NK-92 treated with Interleukin-12 subunit alpha and Interleukin-12 subunit beta, amount 100 ng/mL, for 24 hours (cell line): ENCODE results near the gene EIF6.

ENCODE experiments used
- DNase-seq: peaks from one replicate; lab custom pipeline; 2025; lab: John Stamatoyannopoulos, UW

EIF6 gene

DNA sequence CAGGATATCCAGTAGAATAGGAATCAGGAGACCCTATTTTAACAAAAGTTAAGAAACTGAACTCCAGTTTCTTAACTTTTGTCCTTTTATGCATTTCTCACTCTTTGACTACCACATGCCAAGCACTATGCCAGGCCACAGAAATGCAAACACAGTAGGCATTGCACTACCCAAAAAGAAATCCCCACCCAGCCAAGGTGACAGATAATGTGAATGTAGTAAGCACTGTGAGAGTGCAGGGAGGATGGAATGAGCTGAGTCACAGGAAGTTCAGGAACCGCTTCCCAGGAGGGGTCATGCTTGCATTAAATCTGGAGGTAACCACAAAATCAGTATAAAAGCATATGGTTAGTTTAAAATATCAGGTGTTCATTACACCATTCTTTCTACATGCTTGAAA is 27.7 kb upstream of the EIF6 start:
- DNase-seq, result no peak

DNA sequence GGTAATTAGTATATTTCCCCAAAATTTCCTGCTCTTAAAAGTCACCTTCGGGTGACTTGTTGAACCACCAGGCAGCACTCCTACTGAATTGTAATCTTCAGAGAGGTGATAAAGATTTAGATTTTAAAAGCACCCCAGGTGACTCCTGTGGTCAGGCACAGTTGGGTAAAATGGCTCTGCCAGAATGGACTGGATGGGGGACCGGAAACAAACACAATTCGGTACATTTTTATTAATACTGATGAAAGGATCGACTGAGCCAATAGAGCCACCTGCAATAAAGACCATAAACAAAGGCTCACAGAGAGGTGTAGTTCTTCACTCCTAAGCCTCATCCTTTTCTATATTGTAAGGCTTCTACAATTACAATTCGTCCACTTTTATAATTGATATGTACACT is 27.2 kb upstream of the EIF6 start:
- no peak for DNase-seq

DNA sequence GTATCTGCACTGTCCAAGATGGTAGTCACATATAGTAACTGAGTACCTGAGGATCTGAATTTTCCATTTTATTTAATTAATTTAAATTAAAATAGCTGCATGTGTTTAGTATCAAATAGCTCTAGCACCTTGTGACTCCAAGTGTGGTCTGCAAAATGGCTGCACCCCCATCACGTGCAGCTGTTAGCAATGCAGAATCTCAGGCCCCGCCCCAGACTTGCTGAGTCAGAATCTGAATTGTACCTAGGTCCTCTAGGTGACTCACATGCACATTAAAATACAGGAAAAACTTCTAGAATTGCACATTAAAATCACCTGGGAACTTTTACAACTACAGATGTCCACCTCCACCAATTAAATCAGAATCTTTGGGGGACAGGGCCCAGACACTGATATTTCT is 26.8 kb upstream of the EIF6 start:
- peak; percentile 69 for DNase-seq

DNA sequence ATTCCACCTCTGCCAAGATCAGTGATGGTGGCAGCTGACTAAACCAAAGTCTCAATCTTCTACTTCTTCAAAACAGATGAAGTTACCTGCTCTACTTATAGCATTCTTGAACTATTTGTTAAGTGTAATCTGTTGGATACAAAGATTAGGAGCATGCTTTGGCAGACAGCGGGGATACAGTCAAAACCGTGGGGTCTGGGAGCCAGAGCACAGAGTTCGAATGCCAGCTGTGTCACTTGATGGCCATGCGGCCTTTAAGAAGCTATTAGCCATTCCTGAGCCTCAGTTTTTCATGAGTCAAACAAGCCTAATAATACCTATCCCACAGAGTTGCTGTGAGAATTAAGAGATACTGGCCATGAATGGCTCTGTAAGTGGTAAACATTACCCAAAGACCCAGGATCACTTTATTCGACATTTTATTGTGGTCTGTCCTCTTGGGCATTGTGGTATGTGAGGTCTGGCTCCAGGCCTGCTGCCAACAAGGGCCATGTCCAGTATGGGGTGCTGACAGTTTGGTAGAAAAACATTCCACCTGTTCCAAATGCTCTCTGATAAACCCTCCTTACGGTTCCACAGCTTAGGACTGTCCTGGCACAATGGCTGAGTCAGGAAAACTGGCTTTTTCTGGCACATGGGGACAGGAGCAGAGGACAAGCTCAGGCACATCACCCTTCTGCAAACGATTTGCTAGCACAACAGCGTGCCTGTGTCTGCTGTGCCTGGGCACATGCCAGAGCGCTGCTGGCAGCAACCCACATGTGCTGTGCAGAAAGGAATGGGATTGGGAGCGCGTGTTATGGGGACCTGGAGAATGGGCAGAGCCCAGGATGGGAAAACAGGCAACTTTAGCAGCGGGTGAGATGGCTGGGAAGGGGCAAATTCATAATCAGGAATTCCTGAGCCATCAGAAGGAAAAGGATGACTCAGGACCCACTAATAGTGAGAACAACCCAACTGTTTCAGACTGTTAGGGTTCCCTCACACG is 23.4 kb upstream of the EIF6 start:
- no peak for DNase-seq

DNA sequence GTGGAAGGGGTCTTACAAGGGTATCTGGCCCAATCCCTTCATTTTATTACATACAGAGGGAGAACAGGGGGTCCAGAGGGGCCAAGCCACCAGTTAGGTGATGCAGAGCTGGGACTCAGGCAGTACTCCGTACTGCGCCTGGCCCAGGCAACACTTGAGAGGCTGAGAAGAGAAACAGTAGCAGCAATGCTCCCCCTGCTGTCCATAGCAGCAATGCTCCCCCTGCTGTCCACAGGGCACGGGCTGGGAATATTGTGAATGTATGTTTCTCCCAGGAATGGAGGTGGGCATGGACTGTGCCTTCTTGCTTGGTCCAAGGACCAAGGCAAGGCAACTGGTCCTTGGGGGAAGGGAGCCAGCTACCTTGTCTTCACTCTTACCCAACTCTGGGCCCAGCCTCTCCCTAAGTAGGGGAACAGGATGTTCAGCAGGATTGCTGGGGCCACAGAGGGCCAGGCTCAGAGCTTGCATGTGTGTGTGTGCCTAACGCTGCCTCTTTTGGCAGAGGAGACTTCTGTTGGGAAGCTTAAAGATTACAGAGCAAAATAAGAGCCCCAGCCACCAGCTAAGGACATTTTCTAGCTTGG is 22.5 kb upstream of the EIF6 start:
- DNase-seq, result peak; percentile 29

DNA sequence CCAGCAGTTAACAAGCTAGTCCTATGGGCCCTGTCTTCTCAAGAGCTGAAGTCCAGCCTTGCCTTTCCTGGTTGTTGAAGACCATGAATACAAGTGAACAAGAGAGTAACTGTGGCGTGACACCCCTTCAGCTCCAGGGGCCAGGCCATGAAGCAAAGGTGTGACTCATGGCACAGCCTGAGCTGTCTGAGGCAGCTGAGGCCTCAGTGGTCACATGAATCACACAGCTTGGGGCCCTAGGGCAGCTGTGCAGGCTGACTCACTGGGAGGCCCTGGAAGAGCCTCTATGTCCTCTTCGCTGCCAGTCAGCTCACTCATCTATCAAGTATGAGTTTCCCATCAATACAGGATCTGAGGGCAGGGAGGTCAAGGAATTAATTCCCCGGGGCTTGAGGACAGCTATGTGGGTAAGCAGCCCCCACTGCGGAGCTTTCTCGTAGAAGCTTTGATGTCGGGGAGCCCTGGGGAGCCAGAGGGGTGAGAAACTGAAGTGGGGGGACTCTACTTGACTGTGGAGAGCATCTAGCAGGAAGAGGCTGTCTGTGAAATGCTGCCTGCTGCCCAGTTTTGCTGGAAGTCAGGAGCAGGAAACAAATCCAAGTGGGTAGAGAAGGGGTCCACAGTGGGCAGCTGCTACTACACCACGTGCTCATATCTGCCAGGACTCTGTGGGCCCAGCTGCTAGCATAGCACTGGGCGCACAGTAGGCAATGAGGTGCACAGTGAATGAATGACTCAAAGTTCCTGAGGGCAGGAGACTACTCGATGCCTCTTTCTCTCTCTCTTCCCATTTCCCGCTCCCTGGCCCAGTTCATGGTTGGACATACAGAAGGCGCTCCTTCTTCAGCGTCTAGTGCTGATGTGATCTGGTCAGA is 21.3 kb upstream of the EIF6 start:
- DNase-seq, result peak; percentile 89

DNA sequence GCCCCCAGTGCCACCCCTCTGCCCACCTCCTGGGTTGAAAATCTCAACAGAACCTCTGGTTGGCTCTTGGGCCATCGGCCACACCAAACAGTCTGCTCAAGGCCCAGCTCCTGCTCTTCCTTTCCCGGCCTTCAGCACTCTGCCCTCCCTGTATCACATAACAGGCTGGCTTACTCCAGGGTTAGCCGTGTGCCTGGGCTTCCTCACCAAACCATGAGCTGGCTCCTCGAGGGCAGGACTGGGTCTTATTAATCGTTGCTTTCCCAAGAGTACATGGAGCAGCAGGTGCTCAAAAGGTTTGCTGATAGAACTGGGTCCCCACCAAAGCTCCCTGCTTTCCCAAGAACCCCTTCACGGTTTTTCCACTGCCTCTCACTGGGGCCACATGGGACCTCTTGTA is 20.4 kb upstream of the EIF6 start:
- DNase-seq, result no peak

DNA sequence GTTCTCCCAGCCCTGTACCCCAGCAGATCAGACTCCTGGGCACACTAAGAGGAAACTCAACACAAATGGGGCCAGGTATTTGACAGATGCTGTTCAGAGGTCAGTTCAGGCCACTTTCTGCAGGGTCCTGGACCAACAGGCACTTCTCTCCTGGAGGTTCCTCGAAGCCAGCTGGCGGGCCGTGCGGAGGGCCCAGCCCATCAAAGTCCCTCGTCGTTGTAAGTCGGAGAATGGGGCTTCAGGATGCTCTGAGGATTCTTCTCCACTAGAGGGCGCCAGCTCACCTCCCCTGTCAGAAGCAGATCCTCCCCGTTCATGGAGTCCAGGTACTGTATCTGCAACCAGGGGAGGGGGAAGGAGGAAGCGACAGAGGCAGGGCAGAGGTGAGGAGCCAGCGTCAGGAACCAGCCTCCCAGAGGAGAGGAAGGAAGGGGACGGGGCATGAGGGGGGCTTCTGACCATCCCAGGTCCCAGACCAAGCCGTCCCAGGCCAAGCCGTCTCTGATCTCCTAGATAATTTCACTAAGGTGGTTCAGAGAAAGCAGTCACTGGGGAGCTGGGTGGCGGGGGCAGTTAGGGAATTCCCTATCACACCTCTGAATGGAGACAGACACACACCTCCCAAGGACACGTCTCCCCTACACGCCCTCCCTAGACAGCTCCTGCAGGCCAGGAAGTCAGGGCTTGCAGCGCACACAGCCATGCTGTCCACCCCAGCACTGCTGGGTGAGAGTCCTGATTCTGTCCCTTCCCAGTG is 19.3 kb upstream of the EIF6 start:
- peak; percentile 70 for DNase-seq

DNA sequence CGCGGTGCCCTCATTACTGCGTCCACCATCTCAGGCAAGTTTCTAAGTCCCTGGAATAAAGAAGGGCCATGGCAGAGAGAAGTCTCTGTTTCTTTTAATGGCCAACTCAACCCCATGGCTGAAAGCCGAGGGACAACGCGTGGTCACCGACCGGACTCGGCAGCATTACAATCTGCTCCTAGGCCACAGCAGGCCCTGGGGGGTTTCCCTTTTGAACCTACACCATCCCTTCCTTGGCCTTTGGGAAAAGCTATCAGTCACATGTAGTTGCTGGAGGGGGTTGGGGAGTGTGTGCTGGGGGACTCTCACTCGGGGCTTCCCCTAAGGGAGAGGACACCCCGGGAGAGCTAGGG is 18.8 kb upstream of the EIF6 start:
- DNase-seq, result no peak

DNA sequence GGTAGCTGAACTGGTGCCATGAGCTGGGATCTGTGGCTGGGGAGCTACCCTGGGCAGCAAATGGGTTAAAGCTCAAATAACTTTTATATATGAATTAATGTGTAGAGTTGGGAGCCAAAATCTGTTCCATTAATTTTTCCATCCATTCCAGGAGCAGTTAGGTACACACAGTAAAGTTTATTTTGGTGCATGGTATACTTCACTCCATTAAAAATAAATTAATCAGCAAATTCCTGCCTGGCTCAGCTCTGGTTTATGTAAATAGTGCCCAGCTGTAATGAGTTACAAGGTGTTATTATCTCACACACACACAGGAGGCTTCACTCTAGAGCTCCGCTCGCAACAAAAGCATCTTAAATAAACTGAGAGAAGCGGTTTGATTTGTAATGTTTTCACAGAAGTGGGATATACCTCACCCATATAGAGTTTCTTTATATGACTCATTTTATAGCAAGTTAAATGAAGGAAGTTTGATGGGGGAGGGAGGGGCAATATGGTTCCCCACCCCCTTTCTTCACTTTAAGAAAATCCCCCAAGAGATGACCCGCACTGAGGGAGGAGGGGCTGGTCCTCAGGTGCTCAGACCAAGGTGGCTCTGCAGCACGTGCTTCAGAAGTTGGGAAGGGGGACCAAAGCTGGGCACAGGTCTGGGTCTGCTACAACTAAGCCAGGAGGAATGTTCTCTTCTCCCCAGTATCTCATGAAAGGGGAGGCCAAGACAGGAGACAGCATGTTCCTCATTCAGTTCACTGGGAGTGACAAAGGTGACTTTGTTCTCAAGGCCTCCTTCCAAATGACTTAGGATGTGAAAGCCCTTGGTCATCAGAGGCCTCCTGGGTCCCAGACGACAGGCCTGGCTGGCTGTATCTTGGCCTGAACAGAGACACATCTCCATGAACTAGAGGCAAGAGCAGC is 18.1 kb upstream of the EIF6 start:
- no peak for DNase-seq

DNA sequence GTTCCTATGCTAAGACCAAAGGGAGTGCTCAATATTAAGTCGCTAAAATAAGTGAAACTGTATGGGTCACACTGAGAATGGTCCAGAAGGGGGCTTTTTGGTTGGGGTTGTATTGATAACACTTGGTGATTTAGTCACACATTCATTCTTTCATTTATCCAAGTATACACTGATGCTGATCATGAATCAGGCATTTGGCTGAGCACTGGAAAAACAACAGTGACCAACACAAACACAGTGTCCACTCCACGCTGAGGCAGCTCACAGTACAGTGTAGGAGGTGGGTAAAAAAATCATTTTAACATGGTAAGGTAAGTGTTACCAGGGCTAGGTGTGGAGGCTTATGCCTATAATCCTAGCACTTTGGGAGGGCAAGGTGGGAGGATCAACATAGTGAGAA is 16.9 kb upstream of the EIF6 start:
- DNase-seq, result no peak

DNA sequence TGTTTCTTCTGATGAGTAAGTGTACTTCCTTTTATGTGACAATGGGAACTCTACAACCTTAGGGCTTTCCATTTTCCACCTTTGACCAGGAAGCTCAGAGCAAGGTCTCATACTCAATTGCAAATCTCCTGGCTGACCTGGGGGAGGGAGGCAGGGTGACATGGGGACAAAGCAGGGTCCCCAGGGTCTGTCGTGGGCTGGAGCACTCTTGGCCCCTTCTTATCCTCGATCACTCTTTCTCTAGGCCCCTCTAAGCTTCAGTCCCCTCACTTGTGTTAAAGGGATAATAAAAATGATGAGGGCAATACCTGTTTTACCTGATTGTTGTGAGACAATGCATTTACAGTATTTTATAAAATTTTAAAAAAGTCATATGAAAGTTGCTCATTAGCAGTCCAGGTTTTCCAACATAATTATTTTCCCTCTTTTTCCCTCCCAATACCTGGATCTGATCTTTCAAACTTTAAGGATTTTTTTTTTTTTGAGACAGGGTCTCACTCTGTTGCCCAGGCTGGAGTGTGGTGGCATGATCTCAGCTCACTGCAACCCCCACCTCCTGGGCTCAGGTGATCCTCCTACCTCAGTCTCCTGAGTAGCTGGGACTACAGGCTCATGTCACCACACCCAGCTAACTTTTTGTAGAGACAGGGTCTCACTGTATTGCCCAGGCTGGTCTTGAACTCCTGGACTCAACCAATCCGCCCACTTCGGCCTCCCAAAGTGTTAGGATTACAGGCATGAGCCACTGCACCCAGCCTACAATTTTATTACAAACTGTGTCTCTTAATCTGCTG is 16.1 kb upstream of the EIF6 start:
- DNase-seq, result no peak

DNA sequence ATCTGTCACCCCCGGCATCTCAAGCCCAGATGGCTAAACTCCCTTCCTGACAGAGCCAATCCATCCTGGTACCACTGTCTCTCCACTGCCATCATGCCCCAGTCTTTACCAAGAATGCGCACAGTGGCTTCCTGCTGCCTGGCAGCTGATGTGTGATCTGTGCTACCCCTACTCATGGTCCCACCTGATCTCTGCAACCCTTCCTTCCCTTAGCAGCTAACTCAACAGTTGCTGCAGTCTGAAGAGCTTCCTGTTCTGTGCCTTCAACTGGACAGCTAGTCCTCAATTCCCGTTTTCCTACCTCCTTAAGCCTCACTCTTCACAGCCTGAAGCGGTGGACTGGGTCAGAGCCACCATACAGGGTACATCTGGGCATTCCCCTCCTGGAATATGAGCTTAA is 15.2 kb upstream of the EIF6 start:
- no peak for DNase-seq

DNA sequence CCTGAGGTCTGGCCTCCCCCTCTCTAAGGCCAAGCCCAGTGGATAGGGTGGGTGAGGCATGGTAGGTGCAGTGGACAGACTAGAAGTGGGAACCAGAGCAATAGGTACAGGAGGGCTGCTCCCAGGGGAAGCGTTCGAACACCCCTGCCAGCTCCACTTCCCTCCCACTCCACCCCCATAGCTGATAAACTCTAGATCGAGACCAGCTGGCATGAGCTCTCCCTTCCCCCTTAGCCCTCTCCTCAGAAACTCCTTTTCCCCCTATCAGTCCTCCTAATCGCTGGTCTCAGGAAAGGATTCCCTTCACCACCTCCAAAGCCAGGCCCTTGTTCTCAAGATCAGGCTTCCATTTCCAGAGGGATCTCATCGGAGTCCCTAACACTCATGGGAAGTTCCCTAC is 13.7 kb upstream of the EIF6 start:
- DNase-seq, result no peak

DNA sequence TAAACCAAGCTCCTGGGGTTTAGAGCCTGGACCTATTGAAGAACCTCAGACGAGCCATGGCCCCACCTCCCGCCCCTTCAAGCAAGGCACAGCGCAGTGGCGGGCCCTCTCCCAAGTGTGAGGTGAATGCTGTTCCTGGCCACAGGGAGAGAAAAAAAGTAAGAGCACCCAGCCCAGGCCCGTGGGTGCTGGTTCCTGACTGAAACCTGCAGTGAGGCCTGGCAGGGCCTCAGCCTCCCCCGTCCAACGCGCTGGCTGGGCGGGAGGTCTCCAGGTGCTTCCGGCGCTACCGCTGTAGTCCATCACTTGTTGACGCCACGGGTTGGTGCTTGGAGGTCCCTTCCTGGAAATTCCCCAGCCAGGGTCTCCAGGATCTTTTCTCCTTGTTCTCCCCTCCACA is 13.2 kb upstream of the EIF6 start:
- DNase-seq, result no peak

DNA sequence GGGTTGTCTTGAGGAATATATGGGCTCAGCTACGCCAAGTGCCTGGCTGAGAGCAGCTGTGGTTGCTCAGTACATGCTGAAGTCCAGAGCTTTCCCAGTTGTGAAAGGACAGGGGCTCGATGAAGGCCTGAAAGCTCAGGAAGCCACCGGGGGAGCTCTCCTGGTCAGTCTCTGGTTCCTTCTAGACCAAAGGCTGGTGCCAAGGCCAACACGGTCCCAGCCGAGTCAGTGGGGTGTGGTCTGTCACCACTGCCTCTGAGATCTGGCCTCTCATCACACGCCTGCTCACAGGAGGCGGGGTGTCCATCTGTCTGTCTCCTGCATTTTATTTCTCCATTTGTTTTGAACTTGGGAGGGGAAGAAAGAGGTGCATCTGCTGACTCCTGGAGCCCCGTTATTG is 12.6 kb upstream of the EIF6 start:
- no peak for DNase-seq

DNA sequence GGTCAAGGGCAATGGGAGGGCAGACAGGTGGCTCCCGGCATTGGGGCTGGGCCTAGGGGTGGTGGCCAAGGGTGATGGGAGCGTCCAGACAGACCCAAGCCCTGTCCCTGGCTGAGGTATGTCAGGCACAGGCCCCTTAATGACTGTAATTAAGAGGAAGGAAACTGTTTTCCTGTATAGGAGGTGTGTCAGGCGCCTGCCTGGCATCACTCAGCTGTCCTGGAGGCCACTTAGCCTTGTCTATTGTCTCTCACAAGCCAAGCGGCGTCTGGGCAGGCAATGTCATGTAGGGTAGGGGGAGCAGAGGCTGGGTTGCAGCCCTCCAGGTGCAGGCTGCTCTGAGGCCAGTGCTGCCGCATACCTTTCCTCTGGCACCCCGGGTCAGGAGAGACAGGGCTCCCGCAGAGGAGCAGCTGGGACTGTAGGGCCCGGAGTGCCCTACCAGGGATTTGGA is 11.6 kb upstream of the EIF6 start:
- DNase-seq, result no peak

DNA sequence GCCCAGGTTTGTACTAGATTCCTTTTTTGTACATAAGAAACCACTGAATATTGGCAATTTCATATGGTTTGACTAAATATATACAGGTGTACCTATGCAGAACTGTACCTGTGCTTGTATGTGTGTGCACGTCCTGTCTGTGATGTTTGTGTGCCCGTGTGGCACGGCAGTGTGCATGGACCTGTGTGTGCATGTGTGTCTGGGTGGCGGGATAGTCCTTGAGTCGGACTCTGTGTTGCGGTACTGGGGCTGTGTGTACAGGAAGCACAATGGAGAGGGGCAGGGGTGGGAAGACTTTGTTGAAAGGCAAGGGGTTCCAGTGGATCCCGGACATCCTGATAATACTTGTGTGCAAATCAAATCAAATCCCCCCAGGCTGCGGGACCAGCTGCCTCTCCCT is 11.1 kb upstream of the EIF6 start:
- no peak for DNase-seq

DNA sequence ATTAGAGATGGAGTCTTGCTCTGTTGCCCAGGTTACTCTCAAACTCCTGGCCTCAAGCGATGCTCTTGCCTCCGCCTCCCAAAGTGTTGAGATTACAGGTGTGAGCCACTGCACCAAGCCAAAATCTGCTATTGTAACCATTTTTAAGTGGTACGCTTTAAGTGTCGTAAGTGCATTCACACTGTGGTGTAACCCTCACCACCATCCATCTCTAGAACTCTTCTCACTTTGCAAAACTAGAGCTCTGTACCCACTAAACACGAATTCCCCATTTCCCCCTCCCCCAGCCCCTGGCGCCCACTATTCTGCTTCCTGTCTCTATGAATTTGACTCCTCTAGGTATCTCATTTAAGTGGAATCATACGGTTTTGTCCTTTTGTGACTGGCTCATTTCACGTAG is 10.5 kb upstream of the EIF6 start:
- peak; percentile 55 for DNase-seq

DNA sequence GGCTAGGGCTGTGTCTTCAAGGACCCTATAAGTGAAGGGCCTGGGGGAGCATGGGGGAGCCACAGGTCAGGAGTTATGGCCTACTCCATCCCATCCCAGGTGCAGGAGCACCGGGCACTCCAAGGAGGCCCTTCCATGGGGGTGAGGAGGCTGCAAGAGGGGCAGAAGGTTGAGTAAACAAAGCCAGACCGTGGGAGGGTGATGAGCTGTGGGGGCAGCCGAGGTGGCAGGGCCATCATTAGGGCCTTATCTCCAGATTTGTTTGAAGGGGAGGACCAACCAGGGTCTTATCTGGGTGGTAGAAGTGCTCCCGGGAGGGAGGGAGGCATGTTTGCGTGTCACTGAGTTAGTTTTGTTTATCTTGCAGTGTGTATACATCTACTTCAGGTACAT is 9.7 kb upstream of the EIF6 start:
- no peak for DNase-seq
